ENCODE measurements around the gene CFAP20DC.
"Not testable (repeated sequence)": the region's sequence is repeated elsewhere in the genome, so short reads cannot be mapped to it uniquely, and the experiment has no call there.

CFAP20DC gene

DNA sequence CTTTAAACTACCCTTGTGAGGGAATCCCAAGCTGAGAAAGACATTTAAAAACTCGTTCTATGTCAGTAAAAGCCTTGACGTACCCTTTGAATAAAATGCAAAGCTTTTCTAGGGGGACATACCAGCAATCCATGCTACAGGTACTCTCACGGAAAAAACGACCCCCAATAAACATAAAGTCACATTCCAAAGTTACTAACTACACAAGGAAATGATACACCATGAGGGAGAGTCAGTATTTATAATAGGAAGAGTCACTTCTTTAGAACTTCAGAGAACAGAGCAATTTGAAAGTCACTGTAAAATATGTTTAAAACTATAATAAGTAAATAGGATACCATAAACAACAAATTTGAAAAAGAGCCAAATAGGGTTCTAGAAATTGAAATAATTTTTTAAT lies 63.2 kb downstream of the CFAP20DC start:
- no peak for TF ChIP-seq CTCF (IDR thresholded peaks at IDR 0.05; ENCODE audit: low read depth, low read length, missing control alignments)
- no peak overlapping the region for H3K4me3 ChIP-seq (ENCODE audit: low read depth, low read length)
- no peak for DNase-seq (ENCODE audit: low read depth)

DNA sequence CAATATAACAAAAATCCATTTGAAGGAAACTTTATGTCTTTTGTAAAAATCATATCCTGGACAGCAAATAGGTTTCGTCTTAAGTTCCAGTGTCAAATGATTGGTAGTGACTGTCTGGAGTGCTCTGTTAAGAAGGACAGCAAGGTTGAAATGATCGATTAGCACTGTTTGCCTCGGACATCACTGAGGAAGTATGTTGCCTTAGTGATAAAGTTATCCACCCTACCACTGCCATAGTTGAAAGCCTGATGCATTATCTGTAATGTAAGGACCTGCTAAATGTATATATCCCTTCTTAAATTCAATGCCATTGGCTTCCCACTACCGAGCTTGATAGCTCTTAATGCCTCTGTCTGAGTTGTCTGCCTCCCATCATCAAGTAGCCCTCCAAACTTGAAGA lies 70.0 kb downstream of the CFAP20DC start:
- H3K4me3 ChIP-seq (ENCODE audit: low read depth, low read length), result no peak overlapping the region
- no peak for DNase-seq (ENCODE audit: low read depth)
- no peak for TF ChIP-seq CTCF (IDR thresholded peaks at IDR 0.05; ENCODE audit: low read depth, low read length, missing control alignments)

GRCh38 chr3:58973796-58974195 lies 76.0 kb downstream of the CFAP20DC start:
- DNase-seq (ENCODE audit: low read depth), result no peak
- no peak for TF ChIP-seq CTCF (IDR thresholded peaks at IDR 0.05; ENCODE audit: low read depth, low read length, missing control alignments)
- H3K4me3 ChIP-seq (ENCODE audit: low read depth, low read length), result no peak overlapping the region

DNA sequence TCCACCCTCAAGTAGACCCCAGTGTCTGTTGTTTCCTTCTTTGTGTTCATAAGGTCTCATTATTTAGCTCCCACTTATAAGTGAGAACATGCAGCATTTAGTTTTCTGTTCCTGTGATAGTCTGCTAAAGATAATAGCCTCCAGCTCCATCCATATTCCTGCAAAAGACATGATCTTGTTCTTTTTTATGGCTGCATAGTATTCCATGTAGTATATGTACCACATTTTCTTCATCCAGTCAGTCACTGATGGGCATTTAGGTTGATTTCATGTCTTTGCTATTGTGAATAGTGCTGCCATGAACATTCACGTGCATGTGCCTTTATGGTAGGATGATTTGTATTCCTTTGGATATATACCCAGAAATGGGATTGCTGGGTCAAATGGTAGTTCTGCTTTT lies 82.0 kb downstream of the CFAP20DC start:
- not testable (repeated sequence) for DNase-seq (ENCODE audit: low read depth); H3K4me3 ChIP-seq (ENCODE audit: low read depth, low read length)

- H3K4me3 ChIP-seq (ENCODE audit: low read depth, low read length), result no peak overlapping the region
- no peak for TF ChIP-seq CTCF (IDR thresholded peaks at IDR 0.05; ENCODE audit: low read depth, low read length, missing control alignments)
These were observed 84.0 kb downstream of the CFAP20DC start for GRCh38 chr3:58965865-58966264.

GRCh38 chr3:58963928-58964503 lies 85.8 kb downstream of the CFAP20DC start:
- TF ChIP-seq CTCF (IDR thresholded peaks at IDR 0.05; ENCODE audit: low read depth, low read length, missing control alignments), result no peak
- DNase-seq (ENCODE audit: low read depth), result no peak
- no peak overlapping the region for H3K4me3 ChIP-seq (ENCODE audit: low read depth, low read length)

More at GRCh38 chr3:58965865-58966264, 84.0 kb downstream of the CFAP20DC start:
- DNase-seq (ENCODE audit: low read depth), result no peak

DNA sequence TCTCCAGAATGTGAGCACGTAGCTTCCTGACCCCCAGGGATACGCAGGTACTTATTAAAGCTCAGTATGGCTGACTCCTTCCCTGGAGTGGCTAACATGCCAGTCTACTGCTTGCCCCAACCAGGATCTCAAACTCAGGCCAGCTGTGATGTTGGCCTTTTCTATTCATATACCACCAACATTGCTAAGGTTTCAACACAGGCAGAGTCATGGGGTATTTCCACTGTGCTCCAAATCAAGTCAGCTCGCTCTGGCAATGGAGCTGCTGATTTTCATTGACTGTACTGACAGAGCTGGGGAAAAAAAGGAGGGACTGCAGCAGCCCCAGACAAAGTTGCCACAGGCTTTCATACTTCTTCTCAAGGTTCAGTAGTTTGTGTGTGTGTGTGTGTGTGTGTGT lies 87.0 kb downstream of the CFAP20DC start:
- H3K4me3 ChIP-seq (ENCODE audit: low read depth, low read length), result no peak overlapping the region
- no peak for TF ChIP-seq CTCF (IDR thresholded peaks at IDR 0.05; ENCODE audit: low read depth, low read length, missing control alignments)
- DNase-seq (ENCODE audit: low read depth), result no peak

Measured in GM12864 (cell line).